HT1080 (cell line): ENCODE results near the gene NSUN7. TPM values are rescaled to one million over a fixed set of nuclear protein-coding genes. Genes with fewer than 3 reads are reported as not detected.
A peak's percentile ranks its signal among the peaks of the same experiment; 100 is the strongest.

ENCODE experiments used
- DNase-seq: peaks from one replicate; pipeline ENCODE4 v3.0.0-alpha.2; 2015; ENCODE audit warnings: low read depth
- total RNA-seq: library from RNA; depleted of rRNA; stranded (reverse); fragments of >200 nt; shearing (Covaris generic); gene quantifications from 2 replicates; pipeline ENCODE4 v1.2.3, GENCODE V29; 2014

Gene NSUN7
- total RNA-seq, 1 experiment from 2014 or later, result not detected

DNA sequence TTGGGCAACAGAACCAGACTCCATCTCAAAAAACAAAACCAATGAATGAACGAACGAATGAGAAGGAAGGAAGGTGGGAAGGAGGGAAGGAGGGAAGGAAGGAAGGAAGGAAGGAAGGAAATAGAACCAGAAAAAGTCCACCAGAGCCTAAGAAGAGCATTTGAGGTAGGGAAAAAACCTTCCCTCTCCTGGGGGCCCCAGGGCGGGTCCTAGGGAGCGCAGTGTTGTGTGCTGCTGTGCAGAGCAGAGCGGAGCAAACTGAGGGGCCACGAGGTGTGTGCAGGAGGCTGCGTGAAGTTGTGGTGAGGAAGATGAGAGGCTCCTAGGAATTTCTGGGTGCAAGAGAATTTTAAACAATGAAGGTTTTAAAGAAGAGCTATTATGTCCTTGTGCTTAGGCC, 16.0 kb upstream of the NSUN7 start:
- no peak for DNase-seq

DNA sequence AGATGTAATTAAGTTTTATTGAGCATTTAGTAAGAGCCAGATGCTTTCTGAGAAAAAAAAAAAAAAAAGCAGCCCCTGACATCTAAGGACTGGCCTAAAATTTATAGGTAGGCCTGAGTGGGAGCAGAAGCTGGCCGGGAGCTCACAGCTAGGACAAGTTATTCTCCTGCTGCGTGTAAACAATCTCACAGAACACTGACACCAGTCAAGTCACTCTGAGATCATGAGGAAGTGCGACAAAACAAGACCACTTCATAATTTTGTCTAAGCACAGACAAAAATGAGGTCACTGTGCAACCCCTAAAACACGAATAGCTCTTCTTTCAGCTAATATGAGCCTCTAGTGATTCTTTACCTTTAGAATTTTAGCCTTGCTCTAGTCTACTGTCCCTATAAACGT, 15.3 kb upstream of the NSUN7 start:
- DNase-seq, result no peak

DNA sequence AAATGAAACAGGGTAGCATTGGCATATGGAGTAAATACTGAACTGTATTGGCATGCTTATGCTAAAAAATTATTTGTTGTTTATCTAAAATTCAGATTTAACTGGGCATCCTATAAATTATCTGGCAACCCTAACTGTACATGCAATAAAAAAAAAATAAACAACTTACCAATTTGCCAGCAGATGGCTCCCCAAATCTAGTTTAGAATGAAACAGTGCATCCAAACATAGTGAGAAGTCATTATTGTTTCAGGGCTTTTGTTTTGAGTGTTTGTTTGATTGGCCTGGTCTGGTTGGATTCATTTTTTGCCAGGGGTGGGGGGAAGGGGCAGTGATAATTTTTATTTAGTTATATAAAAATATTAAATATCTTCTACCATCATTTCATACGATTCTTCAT, 12.8 kb upstream of the NSUN7 start:
- peak; percentile 29 for DNase-seq

DNA sequence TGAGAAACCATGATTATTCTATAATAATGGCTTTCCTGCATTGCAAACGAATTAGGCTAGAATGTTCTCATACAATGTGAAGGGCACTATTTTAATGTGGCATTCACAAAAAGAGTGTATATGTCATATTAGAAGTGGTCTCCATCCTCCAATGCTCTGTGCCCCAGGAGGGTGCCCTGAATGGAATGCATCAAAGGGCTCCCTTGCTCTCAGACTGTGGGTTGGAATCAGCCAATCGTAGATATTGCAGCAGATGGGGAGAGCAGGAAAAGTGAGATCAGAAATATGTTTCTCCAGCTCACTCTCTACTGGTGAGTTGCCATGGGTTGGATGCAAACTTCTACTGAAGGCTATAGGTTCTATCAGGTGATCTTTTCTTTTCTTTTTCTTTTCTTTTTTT, 11.9 kb upstream of the NSUN7 start:
- no peak for DNase-seq

DNA sequence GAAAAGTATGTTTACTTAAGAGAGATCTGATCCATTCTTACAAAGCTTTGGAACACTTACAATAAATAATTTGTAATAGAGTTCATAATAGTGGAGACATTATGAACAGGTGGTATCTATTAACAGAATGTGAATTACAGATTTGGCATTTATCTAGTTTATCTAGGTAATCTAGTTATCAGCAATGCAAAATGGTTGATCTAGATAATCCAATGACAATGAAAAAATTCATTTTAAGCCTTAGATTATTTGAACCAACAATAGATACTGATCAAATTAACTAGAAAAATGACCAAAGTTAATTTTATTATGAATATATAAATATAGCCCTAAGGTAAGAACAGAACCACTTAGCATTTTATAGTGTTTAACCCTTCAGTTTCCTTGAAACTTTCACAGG, 10.4 kb upstream of the NSUN7 start:
- DNase-seq, result no peak

DNA sequence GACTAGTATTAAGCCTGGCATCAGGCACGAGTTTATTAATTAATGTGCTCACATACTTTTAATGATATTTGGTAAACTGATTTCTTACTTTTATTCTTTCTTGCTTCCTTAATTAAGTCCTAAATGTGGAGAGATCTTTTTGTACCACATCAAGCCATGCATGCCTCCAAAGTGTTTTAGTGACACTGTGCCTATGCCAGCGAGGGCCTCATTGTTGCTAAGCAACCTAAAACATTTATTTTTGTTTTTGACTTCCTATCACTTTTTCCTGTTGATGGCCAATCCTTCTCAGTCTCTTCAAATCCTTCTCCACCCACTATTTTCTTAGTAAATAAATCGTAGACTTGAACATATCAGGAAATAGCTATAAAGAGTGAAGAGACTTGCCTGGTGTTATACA, 5.5 kb upstream of the NSUN7 start:
- no peak for DNase-seq

DNA sequence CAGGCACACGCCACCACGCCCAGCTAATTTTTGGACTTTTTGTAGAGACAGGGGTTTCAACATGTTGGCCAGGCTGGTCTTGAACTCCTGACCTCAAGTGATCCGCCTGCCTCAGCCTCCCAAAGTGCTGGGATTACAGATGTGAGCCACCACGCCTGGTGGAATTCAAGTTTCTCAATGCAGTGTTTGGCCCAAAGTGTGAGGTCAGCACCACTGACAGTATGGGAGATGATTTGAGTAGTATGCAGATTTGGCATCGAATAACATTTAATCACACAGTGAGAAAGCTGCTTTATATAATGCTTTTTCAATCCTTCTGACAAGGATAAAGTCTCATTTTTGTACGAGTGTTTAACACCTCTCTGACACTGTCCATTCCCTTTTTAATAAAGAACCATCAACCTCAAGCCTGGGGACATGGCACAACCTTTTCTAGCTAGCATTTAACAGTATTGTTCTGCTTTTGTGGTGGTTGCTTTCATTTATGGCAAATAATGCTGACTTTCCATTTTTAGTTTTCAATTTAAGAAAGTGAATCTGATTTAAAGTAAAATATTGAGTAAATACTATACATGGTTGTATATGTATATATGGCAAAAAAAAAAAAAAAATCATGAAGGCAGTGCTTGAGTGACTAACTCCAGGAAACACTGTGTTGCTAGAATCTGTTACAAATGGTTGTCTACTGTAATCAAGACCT, 4.3 kb upstream of the NSUN7 start:
- no peak for DNase-seq

DNA sequence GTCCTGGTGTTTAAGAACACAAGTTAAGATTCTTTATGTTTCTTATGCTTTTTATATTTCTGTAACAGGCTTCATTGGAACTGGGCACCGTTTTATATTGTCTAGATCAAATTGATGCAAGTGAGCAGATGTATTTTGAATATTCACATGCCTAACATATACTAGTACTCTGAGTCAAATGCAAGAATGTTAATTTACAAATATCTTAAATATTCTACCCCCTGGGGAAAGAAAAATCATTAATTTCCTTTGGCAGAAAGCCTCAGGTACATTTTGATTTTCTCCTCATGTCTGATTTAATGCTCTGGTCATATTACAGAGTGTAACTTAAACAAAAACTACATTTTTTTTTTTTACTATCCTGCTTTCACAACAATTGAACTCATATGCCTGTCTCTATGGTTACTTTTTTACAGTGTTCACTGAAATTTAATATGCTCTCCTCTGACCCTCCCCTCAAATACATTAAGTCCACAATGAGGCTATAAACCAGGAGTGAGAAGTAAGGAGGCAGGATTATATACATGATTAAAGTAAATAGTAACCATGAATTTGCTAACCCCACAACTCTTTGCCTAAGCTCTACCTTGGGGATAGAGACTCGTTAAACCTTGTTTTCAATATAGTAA, 2.4 kb upstream of the NSUN7 start:
- DNase-seq, result no peak

DNA sequence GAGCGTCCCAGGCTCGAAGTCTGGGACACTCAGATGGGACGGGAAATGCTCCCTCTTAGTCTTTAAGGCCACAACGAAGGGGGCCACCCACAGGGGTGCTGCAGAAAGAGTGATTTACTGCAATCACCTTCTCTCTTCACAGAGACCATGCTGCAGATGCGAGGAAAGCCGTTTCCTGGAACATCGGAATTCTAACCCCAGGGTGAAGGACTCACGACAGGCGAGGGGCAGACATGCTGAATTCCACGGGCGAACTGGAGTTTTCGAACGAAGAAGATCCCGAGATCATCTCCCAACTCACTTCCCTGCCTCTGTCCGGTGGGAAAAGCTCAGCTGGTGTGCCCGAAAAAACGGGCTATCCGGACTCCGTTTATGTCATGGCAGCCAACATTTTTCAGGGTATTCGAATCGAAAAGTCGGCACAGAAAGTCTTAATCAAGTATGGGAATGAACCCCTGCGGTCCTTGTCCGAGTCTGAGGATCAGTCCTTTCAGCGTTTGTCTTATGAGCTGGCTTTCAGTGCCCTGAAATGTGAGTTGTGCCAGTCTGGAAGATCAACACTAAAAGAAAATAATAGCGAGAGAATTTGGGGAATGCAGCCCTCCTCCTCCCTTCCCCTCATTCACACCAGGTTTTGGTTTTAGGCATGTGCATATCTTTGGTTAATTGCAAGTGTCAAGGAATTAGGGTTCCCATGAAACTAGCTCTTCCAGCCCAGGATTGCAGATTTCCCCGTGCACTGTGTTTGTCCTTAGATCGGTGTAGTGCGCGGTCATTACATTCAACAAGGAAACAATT, 905 bp downstream of the NSUN7 start:
- DNase-seq, result no peak

DNA sequence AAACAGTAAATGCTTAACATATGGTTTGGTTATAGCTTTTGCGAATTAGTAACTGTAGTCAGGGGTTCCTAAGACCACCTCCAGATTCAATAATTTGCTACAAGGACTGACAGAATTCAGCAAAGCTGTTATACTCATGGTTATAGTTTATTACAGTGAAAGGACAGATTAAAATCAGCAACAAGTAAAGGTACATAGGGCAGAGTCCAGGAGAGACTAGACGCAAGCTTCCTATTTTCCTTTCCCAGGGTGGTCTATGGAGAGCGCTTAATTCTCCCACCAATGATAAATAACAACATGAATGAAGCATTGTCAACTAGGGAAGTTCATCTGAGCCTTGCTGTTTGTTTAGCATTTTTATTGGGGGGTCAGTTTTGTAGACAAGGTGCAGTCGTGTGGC, 5.9 kb downstream of the NSUN7 start:
- no peak for DNase-seq

DNA sequence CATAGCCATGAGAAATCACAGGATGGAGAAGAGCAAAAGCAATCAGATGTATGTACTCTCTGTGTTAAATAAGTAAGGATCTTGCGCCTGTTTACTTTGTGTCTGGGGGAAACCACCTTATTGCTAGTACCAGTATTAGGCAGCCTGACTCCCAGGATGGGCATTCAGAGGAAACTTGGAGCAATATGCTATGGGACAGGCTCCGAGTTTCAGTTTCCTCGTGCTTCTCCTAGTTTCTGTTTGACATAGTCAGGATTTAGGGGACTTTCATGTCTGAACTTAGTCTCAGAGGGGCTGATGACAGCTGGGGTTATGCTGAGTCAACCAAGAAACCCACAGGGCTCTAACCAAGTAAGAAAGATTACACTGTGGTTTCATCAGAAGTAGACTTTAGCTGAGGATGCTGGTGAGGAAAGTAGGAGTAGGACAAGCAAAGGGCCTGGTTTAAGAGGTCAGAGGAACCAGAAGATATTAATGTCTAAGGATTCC, 13.5 kb downstream of the NSUN7 start:
- peak; percentile 40 for DNase-seq

DNA sequence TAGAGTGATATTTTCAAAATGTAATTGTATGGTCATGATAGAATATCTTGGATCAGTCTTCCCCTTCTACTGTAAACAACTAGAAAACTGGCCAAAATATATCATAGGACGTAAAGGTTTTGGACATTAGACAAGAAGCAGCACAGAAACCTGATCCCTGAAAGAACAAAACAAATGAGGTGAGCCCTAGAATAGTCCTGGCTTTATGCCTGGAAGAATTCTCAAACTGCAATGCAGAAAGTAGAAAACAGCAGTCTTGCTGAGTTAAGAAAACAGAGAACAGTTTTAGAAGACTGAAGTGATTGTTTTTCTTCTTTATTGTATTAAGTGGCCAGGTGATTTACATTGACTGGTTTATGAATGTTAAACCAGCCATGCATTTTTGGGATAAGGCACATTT, 19.5 kb downstream of the NSUN7 start:
- DNase-seq, result no peak

DNA sequence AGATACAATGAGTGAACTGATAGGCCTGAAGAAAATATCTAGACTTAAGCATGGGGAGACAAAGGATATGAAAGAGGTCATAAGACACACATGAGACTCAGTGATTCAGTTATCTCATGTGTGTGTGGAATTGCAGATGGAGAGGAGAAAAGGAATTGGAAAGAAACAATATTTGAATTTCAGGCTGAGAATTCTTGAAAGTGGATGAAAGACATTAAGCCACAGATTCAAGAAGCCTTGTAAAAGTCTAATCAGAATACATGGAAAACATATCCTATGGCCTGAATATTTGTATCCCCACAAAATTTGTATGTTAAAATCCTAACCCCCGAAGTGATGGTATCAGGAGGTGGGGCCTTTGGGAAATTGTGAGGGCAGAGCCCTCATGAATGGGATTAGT, 28.3 kb downstream of the NSUN7 start:
- DNase-seq, result no peak

DNA sequence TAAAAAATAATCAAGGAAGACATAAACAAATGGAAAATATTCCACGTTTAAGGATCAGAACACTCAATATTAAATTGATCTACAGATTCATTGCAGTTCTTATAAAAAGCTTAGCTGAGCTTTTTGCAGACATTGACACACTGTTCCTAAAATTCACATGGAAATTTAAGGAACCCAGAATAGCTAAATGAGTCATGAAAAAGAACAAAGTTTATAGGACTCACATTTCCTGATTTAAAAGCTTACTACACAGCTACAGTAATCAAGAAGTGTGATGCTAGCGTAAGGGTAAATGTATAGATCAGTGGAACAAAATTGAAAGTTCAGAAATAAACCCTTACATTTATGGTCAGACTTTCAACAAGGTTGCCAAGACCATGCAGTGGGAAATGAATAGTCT, 33.1 kb downstream of the NSUN7 start:
- no peak for DNase-seq

DNA sequence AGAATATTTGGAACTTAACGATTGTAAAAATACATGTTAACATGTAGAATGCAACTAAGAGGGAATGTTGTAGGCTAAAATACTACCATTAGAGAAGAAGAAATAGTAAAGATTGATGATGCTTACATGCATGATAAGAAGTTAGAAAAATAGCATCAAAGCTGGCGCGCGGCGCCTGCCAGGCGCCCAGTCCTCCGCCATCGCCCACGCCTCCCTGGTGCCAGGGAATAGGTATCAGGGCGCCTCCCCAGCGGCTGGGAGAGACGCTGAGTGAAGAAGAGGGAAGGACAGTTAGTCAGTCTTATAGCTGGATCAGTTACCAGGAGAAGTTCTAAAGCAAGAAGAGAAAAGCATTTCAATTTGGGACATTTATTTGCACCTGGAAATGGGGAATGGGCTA, 36.0 kb downstream of the NSUN7 start:
- DNase-seq, result no peak

DNA sequence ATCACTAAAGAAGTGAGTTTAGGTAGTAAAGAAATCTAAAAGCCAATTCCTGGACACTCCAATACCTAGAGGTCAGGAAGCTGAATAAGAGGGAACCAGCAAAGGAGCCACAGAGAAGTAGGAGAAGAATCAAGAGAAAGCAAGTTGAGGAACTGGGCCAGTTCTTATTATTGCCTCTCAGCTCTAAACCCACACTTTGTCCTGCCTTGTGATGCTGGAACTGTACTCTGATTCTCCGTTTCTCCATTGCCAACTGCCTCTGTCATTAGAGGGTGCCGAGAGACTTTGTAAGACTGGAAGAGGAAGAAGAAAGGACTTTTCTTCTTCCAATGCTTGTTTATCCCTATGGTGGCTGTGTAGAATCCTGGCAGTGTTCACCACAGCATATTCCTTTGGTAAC, 38.6 kb downstream of the NSUN7 start:
- DNase-seq, result no peak

DNA sequence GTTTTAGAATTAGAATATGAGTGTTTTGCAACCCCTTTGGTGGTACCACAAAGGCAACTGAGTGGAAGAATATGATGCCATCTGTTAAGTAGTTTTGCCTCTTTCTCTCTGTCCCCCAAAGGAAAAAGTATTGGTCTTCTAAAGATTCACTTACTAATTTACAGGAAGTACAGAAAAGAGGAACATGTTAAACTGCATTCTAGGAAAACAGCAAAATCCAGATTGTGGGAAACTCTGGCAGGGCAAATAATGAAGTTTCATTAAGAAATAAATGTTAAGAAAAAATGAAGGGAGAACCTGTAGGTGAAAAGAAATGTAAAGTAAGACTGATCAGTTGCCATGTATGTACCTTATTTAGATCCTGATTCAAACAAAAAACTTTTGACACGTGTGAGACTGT, 39.3 kb downstream of the NSUN7 start:
- DNase-seq, result no peak

DNA sequence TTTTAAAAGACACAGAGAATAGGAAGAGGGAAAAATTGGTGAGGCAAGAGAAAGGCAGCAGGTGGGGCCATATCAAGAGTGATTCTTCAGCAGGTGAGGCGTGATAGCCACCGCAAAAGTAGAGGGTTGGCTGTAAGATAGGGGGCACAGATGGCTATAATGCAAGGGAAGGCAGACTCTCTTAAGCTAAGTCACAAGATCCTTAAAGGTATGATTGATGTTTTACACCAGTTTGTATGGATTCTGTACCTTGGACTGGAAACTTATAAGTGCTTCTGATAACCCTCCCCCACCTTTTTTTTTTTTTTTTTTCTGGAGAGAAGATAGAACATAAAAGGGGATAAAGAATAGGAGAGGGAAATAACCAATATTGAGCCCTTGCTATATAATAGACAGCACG, 40.0 kb downstream of the NSUN7 start:
- no peak for DNase-seq

DNA sequence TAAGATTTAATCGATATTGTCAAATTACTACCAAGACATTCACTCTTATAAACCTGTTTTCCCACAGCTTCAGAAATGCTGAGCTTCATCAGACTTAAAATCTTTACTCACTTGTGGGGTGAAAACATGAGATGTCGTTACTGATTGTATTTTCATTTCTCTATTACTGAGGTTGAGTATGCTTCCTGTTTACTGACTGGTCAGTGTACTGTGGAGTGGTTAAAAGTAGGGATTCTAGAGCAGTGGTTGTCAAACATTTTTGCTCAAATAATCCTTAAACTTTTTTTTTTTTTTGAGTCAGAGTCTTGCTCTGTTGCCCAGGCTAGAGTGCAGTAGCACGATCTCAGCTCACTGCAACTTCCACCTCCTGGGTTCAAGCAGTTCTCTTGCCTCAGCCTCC, 50.3 kb downstream of the NSUN7 start:
- no peak for DNase-seq

DNA sequence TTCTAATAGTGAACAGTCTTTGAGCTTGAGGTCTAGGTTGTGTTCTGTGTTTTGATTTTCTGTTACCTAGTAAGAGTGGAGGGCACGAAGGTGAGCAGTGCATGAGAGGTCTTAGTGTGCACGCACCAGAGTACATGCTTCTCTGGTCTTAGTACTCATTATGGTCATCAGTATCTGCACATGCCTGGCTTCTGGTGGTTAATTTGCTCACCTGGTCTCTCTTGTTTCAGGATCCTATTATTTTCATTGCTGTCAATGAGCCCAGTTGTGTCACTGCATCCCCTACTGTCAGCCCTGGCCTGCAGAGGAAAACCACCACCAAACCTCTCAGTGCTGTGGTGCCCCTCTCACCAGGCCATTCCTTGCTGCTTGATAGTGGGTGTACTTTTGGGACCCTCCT, 54.8 kb downstream of the NSUN7 start:
- no peak for DNase-seq

DNA sequence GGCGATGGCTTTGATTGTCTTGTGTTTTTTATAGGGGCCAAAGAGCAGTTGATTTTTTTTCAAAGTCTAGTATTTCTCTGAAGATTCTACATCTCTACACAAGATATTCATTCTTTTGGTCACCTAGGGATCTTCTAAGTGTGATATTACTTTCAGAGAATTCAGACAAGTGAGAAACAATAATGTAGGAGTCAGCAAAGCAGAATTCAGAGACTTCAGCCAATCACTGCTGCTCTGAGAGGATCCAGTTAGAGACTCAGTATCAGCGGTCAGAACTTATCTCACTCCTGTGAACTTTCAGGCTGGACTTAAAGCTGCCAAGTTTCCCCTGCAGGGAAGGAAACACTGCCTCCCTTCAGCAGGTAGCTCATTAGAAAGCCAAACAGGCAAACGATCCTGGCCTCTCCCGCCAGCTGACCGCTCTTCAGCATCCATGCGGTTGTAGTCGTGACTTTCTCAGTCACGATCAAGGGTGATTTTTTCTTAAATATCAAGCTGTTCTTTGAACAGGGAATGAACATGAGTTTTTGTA, 59.2 kb downstream of the NSUN7 start:
- no peak for DNase-seq

DNA sequence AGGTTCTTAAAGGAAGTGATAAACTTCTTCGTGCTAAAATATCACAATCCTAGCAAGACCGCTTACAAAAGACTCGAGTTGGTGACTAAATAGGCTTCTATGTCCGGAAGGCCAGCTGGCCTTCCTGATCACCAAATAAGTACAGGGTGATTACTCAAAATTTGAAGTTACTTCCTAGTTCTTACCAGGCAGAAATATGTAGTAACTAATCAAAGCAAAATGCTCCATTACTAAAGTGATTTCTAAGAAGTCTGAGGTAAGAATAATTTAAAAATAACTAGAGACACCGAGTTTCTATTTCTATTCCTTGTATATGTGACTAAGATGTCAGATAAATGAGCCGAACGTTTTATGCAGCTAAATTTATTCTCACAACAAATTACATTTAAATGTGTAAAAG, 62.2 kb downstream of the NSUN7 start:
- no peak for DNase-seq
